Breast epithelium (tissue), 4 donors: Measurements from ENCODE around the gene CFAP300. TPM values are rescaled to one million over a fixed set of nuclear protein-coding genes. Genes with fewer than 3 reads are reported as not detected.

Experiments
- DNase-seq, 2 donors: peaks; one replicate each; pipeline ENCODE4 v3.0.0-alpha.2; 2019; ENCODE audit warnings: low spot score in 2 of 2
- H3K27ac ChIP-seq, 2 donors: fragments of 200-600 bp; sonication (generic) in 1 of 2; one replicate each; pipeline ENCODE4 v1.5.1; 2016 to 2019; ENCODE audit warnings: mild to moderate bottlenecking in 1 of 2
- H3K27me3 ChIP-seq, 2 donors: fragments of 200-600 bp; sonication (generic) in 1 of 2; one replicate each; pipeline versions ENCODE4 v1.5.1 to v1.6.0; 2017 to 2019; ENCODE audit warnings: control low read depth in 1 of 2, mild to moderate bottlenecking in 1 of 2
- H3K36me3 ChIP-seq: fragments of 200-600 bp; one replicate; pipeline ENCODE4 v1.5.1; 2019
- H3K4me1 ChIP-seq, 2 donors: fragments of 200-600 bp; sonication (generic); one replicate each; pipeline ENCODE4 v1.5.1; 2016 to 2019; ENCODE audit warnings: control low read depth in 1 of 2
- H3K4me3 ChIP-seq, 3 donors: fragments of 200-600 bp; sonication (generic); 1 replicate in 2 of 3; 2 replicates in 1 of 3; pipeline ENCODE4 v1.5.1; 2016 to 2019; ENCODE audit warnings: mild to moderate bottlenecking in 3 of 3, moderate library complexity in 2 of 3
- H3K9me3 ChIP-seq, 2 donors: fragments of 200-600 bp; sonication (generic) in 1 of 2; one replicate each; pipeline ENCODE4 v1.5.1; 2016 to 2019; ENCODE audit warnings: control low read depth in 1 of 2
- CTCF ChIP-seq, 3 donors: fragments of 450-650 bp; IDR thresholded peaks; one replicate each; pipeline ENCODE4 v1.5.1; 2016 to 2017; ENCODE audit warnings: antibody characterized with exemption in 3 of 3, mild to moderate bottlenecking in 3 of 3, moderate library complexity in 3 of 3
- POLR2A ChIP-seq: fragments of 450-650 bp; IDR thresholded peaks from one replicate; pipeline ENCODE4 v1.6.1; 2016; ENCODE audit warnings: antibody characterized with exemption, mild to moderate bottlenecking, moderate library complexity
- POLR2AphosphoS5 ChIP-seq, 3 donors: sonication (generic); formaldehyde crosslinking; IDR thresholded peaks; one replicate each; pipeline ENCODE4 v1.6.1; 2017; ENCODE audit warnings: antibody characterized with exemption in 3 of 3
- intact Hi-C: fragments of 100-400 bp; cut with DNase I; formaldehyde crosslinking; loops from one replicate; pipeline ENCODE4 v1.15.1; 2023; ENCODE audit warnings: low total_unique reads
- total RNA-seq, 3 donors: library from RNA; depleted of rRNA; stranded (reverse); fragments of >200 nt; gene quantifications; one replicate each; pipeline ENCODE4 v1.1.0, GENCODE V29; 2016

The CFAP300 gene
- 1 to 10 TPM; 2.0 to 8.3 (median 4.4) TPM for total RNA-seq

GRCh38 chr11:102047305-102047924 is at the start of gene CFAP300:
CFAP300 (plus strand) TSS chr11:102047437; CDS start chr11:102047471, 34 bp downstream.
- Histone ChIP-seq H3K27me3 (no peaks in the 10 kb centered on the region), H3K9me3 (no peaks in the 10 kb centered on the region), H3K27ac (peak within 1 kb of the TSS; percentile 75 to 87), H3K4me1 (no peaks in the 10 kb centered on the region), H3K4me3 (peak within 1 kb of the TSS; percentile 51 to 78 (median 67)), H3K36me3 (no peaks in the 10 kb centered on the region)
- peak; percentile 70 to 76 for DNase-seq
- TF ChIP-seq POLR2A (no peak), POLR2AphosphoS5 (IDR thresholded peaks at IDR 0.05) (peak; percentile 13 to 68 (median 53))
- intact Hi-C loops, result no loop called here

DNA sequence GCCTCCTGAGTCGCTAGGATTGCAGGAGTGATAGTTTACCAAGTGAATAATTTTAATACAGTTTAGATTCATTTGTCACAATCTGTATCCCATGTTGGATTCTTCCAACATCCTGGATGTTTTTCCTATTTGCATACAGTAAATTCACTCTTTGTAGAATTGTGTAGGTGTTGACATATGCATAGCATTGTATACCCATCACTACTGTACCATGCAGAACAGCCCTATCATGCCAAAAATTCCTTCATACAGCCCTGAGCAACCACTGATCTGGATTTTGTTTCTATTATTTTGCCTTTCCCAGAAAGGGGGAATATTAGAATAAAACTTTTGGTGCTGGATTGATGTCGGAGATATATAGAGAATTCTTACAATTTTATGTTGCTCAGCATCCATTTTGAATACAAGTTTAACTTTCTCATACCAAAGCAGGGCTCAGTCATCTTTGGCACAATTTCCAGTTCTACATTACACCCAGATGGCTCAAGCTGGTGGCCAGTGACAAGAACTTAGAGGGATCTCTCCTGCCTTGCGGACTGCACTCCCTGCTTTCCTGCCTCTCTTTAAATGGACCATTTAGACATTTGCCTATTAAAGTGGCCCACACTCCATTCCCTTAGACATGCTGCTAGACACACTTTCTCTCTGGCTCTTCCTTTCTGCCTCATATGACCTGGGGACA is 45.4 kb upstream of the CFAP300 start:
- Histone ChIP-seq H3K27ac (no peak overlapping the region), H3K4me1 (no peaks in the 10 kb centered on the region), H3K36me3 (no peaks in the 10 kb centered on the region), H3K4me3 (no peak overlapping the region), H3K27me3 (no peaks in the 10 kb centered on the region), H3K9me3 (no peaks in the 10 kb centered on the region)
- TF ChIP-seq CTCF (IDR thresholded peaks at IDR 0.05) (no peak), POLR2A (no peak), POLR2AphosphoS5 (IDR thresholded peaks at IDR 0.05) (no peak)
- intact Hi-C loops, result no loop called here
- DNase-seq, result no peak

DNA sequence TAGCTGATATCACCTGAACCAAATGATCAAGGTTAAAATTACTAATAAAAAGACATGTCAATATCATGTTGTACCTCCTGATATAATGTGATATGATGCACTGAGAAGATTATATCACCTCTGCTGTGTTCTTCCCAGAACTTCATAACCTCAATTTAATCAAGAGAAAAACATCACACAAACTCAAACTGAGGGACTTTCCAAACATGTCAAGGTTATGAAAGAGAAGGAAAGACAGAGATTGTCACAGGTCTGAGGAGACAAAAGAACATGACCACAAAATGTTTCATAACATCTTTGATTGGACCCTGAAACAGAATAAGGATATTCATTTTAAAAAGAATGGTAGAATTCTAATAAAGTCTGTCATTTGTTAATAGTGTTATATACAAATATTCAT is 43.0 kb upstream of the CFAP300 start:
- Histone ChIP-seq H3K4me3 (no peak overlapping the region), H3K36me3 (no peaks in the 10 kb centered on the region), H3K4me1 (no peaks in the 10 kb centered on the region), H3K27ac (no peak overlapping the region), H3K9me3 (no peaks in the 10 kb centered on the region), H3K27me3 (no peaks in the 10 kb centered on the region)
- no peak for DNase-seq
- intact Hi-C loops, result no loop called here
- TF ChIP-seq POLR2A (no peak), POLR2AphosphoS5 (IDR thresholded peaks at IDR 0.05) (no peak), CTCF (IDR thresholded peaks at IDR 0.05) (no peak)

GRCh38 chr11:102005306-102005705 is 41.9 kb upstream of the CFAP300 start:
- H3K9me3 ChIP-seq, result no peaks in the 10 kb centered on the region
- H3K27ac ChIP-seq, result no peak overlapping the region
- no peaks in the 10 kb centered on the region for H3K4me1 ChIP-seq
- H3K36me3 ChIP-seq, result no peaks in the 10 kb centered on the region
- intact Hi-C loops, result no loop called here
- H3K4me3 ChIP-seq, result no peak overlapping the region
- no peaks in the 10 kb centered on the region for H3K27me3 ChIP-seq
- no peak for TF ChIP-seq POLR2A
- no peak for TF ChIP-seq POLR2AphosphoS5 (IDR thresholded peaks at IDR 0.05)
- no peak for TF ChIP-seq CTCF (IDR thresholded peaks at IDR 0.05)
- DNase-seq, result no peak

- Histone ChIP-seq H3K27ac (no peak overlapping the region), H3K4me1 (peaks cover 0 to 6% of the 10 kb centered on the region in 2 donors), H3K4me3 (no peak overlapping the region), H3K27me3 (no peaks in the 10 kb centered on the region), H3K36me3 (no peaks in the 10 kb centered on the region), H3K9me3 (no peaks in the 10 kb centered on the region)
- intact Hi-C loops, result no loop called here
- TF ChIP-seq CTCF (IDR thresholded peaks at IDR 0.05) (no peak), POLR2A (no peak), POLR2AphosphoS5 (IDR thresholded peaks at IDR 0.05) (no peak)
- DNase-seq, result no peak
Observed at GRCh38 chr11:102006835-102007566, 40.2 kb upstream of the CFAP300 start.
